GM18951 (cell line): ENCODE results near the gene ZNF618.

ENCODE experiments used
- POLR2A ChIP-seq: IDR thresholded peaks from 4 replicates; pipeline ENCODE4 v1.6.1; 2011; ENCODE audit warnings: mild to moderate bottlenecking; ENCODE audit not compliant: insufficient read length, insufficient read depth; ENCODE audit errors: extremely low read depth
- in situ Hi-C: fragments of 300-500 bp; cut with MboI; formaldehyde crosslinking; loops from one replicate; pipeline ENCODE4 v1.12.0; 2022; ENCODE audit warnings: low sequenced_read_pairs, mixed read lengths, inconsistent platforms; ENCODE audit not compliant: unreplicated experiment

Gene ZNF618

DNA sequence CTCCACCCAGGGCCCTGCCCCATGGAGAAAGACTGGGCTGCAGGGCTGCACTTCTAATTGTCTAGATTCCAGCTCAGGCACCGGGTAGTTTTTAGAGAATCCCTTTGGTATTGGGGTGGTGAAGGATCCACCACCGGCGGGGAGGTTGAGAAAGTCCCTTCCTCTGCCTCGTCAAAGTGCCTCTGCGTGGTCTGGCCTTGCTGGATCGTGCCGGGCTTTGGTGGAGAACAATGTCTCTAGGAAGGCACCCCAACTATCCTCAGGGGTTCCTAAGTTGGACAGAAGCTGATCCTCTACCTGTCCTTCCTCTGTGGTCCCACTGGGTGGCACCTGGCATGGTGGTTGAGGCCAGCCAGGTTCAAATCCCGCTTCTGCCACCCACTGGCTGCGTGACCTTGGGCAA, 209.3 kb downstream of the ZNF618 start:
- TF ChIP-seq POLR2A: no peak
- in situ Hi-C loops: loop anchor here (10.0 kb wide), 1 partner anchor 199 kb away; no protein-coding TSS in a partner anchor

DNA sequence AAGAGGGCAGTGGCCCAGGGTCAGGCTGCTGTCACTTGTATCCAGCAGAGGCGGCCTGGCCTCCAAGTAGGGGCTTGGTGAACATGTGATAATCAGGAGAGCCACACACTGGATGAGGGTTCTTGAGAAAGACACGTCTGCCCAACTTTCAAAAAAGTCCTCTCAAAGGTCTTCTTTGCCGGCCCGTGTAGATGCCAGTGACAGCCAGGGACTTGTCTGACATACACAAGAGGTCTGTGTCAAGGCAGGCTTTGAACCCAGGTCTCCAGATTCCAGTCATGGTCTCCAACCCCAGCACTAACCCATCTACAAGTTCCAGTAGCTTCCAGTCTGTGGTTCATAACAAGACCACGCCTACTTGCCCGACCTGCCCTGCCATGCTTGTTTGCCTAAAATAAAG, 209.9 kb downstream of the ZNF618 start:
- no peak for TF ChIP-seq POLR2A
- in situ Hi-C loops: loop anchor here (10.0 kb wide), 1 partner anchor 199 kb away; no protein-coding TSS in a partner anchor

- in situ Hi-C loops: loop anchor here (10.0 kb wide), 1 partner anchor 198 kb away; no protein-coding TSS in a partner anchor
- TF ChIP-seq POLR2A: no peak
Observed at GRCh38 chr9:114086607-114087006, 210.5 kb downstream of the ZNF618 start.

DNA sequence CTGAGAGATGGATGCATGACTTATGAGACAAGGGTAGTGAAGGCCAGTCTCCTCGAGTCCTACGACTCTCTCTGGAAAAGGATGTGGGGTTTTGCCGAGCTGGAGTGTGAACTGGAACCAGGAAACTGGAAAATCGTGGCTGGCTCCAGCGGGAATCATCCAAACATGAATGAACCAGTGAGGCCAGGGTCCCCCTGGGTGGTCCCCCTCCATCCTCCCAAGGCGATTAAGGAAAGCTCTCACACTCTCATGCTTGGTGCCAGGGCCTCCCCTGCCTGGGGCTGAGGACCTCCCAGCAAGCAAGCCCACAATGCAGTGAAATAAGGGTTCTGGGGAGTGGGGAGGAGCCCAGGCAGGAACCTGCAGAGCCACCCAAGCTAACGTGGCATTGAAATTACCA, 211.6 kb downstream of the ZNF618 start:
- in situ Hi-C loops: loop anchor here (10.0 kb wide), 1 partner anchor 197 kb away; no protein-coding TSS in a partner anchor
- TF ChIP-seq POLR2A: no peak

- in situ Hi-C loops: loop anchor here (10.0 kb wide), 1 partner anchor 196 kb away; no protein-coding TSS in a partner anchor
- TF ChIP-seq POLR2A: no peak
Observed at GRCh38 chr9:114088571-114089170, 212.6 kb downstream of the ZNF618 start.

- in situ Hi-C loops: loop anchor here (10.0 kb wide), 1 partner anchor 195 kb away; no protein-coding TSS in a partner anchor
Observed at GRCh38 chr9:114089206-114089840, 213.2 kb downstream of the ZNF618 start.

DNA sequence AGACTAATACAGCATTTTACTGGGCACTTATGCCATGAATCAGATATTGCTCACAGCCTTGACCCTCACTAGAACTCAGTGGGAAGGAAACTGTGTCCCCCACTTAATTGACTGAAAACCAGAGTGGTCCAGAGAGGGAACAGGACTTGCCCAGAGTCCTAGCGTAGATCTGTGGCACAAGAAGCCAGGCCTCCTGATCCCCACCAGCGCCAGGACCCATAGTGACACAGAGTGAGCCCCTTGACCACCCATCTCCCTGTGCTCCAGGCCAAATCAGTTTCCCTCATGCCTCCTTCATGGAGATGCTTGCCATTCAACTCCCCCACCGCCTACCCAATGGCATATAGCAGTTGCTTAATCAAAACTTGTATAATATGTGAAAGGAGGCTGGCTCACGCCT, 214.7 kb downstream of the ZNF618 start:
- TF ChIP-seq POLR2A: no peak
- in situ Hi-C loops: no loop called here

More at GRCh38 chr9:114089206-114089840, 213.2 kb downstream of the ZNF618 start:
- TF ChIP-seq POLR2A: no peak

DNA sequence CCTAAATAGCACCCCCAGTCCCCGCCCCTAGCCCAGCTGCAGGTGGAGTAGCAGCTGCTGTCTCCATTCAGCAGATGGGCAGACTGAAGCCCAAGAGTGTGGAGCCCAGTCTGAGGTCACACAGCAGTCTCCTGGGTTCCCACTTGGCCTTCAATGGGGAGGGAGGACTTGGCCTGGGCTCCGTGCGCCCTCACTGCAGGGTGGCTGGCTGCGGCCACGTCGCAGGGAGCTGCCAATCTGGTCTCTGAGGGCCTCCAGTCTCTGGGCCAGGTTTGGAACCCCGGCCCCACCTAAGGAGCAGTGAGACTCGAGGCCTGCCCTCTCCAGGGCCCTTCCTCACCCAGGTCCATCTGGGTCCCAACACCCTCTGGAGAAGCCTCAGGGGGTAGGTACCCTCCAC, 215.6 kb downstream of the ZNF618 start:
- no peak for TF ChIP-seq POLR2A
- in situ Hi-C loops: no loop called here

GRCh38 chr9:114092336-114092735, 216.2 kb downstream of the ZNF618 start:
- in situ Hi-C loops: no loop called here
- no peak for TF ChIP-seq POLR2A

DNA sequence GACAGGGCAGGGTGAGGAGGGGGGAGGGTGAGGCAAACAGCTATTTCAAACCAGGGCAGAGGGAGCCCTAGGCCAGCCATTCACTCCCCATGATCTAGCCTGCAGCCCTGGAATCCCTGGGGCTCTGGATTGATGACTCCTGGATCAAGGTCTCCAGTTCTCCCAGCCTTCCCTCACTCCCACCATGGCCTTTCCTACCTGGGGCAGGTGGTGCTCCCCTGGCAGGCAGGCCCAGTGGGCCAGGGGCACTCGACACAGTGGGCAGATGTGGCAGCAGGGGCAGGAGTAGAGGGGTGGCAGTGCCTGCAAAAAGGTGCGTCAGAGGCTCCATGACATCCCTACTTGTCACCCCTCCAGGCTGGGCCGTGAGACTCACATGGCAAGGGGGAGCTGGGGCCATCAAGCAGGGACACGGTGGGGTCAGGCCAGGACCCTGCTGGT, 216.9 kb downstream of the ZNF618 start:
- in situ Hi-C loops: no loop called here

DNA sequence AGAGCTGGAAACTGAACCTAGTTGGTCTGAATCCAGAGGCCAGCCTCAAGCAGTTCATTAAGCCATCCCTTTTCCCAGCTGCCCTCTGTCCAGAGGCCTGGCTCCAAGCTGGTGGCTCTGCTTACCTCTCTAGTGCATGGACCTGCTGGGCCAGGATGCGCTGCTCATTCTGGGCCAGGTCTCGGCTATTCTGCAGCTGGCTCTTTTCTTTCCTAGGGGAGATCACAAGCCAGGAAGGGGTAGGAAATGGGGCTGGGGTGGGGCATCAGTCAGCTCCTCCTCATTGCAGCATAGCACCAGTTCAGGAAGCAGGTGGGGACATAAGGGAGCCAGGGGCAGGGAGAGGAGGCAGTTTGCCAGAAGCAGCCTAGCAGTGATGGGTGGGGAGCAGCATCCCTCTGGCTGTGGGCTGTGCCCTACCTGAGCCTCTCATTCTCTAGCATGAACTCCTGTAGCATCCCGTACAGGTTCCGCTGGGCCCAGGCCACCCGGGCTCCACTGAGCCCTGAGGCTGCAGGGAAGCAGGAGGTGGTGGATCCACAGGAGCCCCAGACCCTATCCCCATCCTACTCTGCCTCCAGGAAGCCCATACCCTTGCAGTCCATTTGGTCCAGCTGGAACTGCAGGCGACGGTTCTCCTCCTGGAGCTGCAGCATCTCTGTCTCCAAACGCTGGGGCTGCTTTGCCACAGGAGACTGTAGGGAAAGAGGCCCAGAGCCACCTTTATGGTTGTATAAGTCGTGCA, 217.8 kb downstream of the ZNF618 start:
- no peak for TF ChIP-seq POLR2A
- in situ Hi-C loops: no loop called here

More for the DNA sequence above, 216.9 kb downstream of the ZNF618 start:
- no peak for TF ChIP-seq POLR2A

DNA sequence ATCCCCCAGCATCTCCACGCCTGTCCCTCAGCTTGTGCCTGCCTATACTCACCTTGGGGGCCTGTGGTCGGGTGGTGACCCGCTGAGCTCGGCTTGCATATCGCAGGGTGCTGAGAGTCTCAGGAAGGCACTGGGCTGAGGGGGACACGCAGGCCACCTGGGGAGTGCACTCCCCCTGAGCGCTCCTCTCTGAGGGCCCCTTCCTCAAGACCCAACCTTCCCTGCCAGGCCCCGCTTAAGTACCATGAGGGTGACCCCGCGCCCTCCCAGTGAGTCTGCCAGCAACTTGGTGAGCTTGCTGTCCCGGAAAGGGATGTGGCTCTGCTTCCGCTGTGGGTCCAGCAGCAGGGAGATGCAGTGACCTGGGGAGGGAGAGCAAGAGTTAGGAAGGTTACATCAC, 218.9 kb downstream of the ZNF618 start:
- in situ Hi-C loops: no loop called here
- TF ChIP-seq POLR2A: no peak

- in situ Hi-C loops: no loop called here
Observed at GRCh38 chr9:114096041-114096511, 220.0 kb downstream of the ZNF618 start.

More at GRCh38 chr9:114096041-114096511, 220.0 kb downstream of the ZNF618 start:
- TF ChIP-seq POLR2A: no peak
